Adrenal gland (tissue), 12 donors: ENCODE results near the gene VANGL2. TPM values are rescaled to one million over a fixed set of nuclear protein-coding genes. Genes with fewer than 3 reads are reported as not detected.

ENCODE experiments used
- DNase-seq, 7 donors: peaks; one replicate each; pipeline ENCODE4 v3.0.0-alpha.2; 2019 to 2020
- H3K27ac ChIP-seq, 5 donors: fragments of 200-600 bp; sonication (generic) in 4 of 5; 1 replicate in 3 of 5; 2 replicates in 2 of 5; pipeline versions ENCODE4 v1.5.1 to v1.8.0; 2016 to 2020; ENCODE audit warnings: mild to moderate bottlenecking in 1 of 5
- H3K27me3 ChIP-seq: fragments of 200-600 bp; 2 replicates; pipeline ENCODE4 v1.8.0; 2021
- H3K36me3 ChIP-seq, 2 donors: fragments of 200-600 bp; replicated peaks in 1 of 2; 1 replicate in 1 of 2; 2 replicates in 1 of 2; pipeline versions ENCODE4 v1.5.1 to v1.8.0; 2018 to 2022
- H3K4me1 ChIP-seq, 2 donors: fragments of 200-600 bp; replicated peaks in 1 of 2; 1 replicate in 1 of 2; 2 replicates in 1 of 2; pipeline versions ENCODE4 v1.5.1 to v1.8.0; 2018 to 2021
- H3K4me3 ChIP-seq, 4 donors: fragments of 200-600 bp; sonication (generic) in 3 of 4; one replicate each; pipeline ENCODE4 v1.5.1; 2016 to 2018
- H3K9me3 ChIP-seq, 3 donors: fragments of 200-600 bp; sonication (generic) in 1 of 3; replicated peaks in 1 of 3; 1 replicate in 2 of 3; 2 replicates in 1 of 3; pipeline versions ENCODE4 v1.5.1 to v1.8.0; 2016 to 2021
- POLR2A ChIP-seq, 2 donors: fragments of 450-650 bp; IDR thresholded peaks; one replicate each; pipeline ENCODE4 v1.6.1; 2017; ENCODE audit warnings: antibody characterized with exemption in 2 of 2, mild to moderate bottlenecking in 2 of 2, moderate library complexity in 1 of 2
- WGBS, 4 donors: extraction: QIAGEN DNeasy Blood & Tissue Kit in 2 of 4; methylation state at CpG; one replicate each; pipeline versions ENCODE4 v1.1.5 to v1.1.7; 2013 to 2017; 5-methylcytosine and 5-hydroxymethylcytosine counted together
- intact Hi-C, 2 donors: fragments of 100-400 bp; cut with DNase I; formaldehyde crosslinking; loops; one replicate each; pipeline versions ENCODE4 v1.14.1 to v1.15.0; 2022 to 2023
- polyA plus RNA-seq, 3 donors: library from polyadenylated mRNA; stranded (reverse); fragments of 200-250 nt in 2 of 3; fragments of 350-450 nt in 1 of 3; fragmentation: Illumina TruSeq in 1 of 3; extraction: RNeasy Lipid Tissue Mini Kit (QIAGEN cat#74804) in 1 of 3; gene quantifications; one replicate each; pipeline ENCODE4 v1.2.3, GENCODE V29; 2013 to 2014
- total RNA-seq, 9 donors: library from RNA; depleted of rRNA in 4 of 9; stranded (reverse); fragments of >200 nt in 4 of 9; fragments of 120-200 nt in 1 of 9; fragmentation: NEBNext Ultra II Directional in 1 of 9; extraction: Animal tissue kit (Norgen Biotek cat#: 25700) in 1 of 9; gene quantifications; one replicate each; pipeline versions ENCODE4 v1.1.0 to v1.2.4, GENCODE V29; 2013 to 2023
- TF ChIP-seq, protein P1 (sequence below), 6 experiments: fragments of 450-650 bp in 4 of 6; fragments of 200-600 bp in 2 of 6; sonication (generic) in 1 of 6; IDR thresholded peaks; 1 replicate in 5 of 6; 2 replicates in 1 of 6; pipeline versions ENCODE4 v1.5.1 to v1.8.0; 2016 to 2021; ENCODE audit warnings: antibody characterized with exemption in 6 of 6, mild to moderate bottlenecking in 2 of 6, moderate library complexity in 1 of 6
- donor health status: healthy with polysubstance abuse.
- donor health status: Bipolar disorder and iron deficiency.
- donor health status: DM: yes; HTN: yes; CAD: no.
- donor health status: DM: no; HTN: no; CAD: no.
- donor health status: DM: no; HTN: no; CAD: no.
- donor health status: DM: yes; HTN: yes; CAD: no.

VANGL2 gene
- total and polyA plus RNA-seq, 12 donors, result 0.20 to 2.2 (median 0.74) TPM

- 44 to 69% (median 66%) methylated on average over 2 of the region's 2 CpGs for WGBS, 4 donors
Observed at GRCh38 chr1:160439718-160440117, 39.4 kb downstream of the VANGL2 start.

GRCh38 chr1:160446945-160447600 is 46.7 kb downstream of the VANGL2 start:
- Histone ChIP-seq H3K36me3 (no peaks in the 10 kb centered on the region), H3K4me3 (no peak overlapping the region), H3K27me3 (peaks cover 3% of the 10 kb centered on the region), H3K27ac (no peak overlapping the region), H3K4me1 (no peaks in the 10 kb centered on the region), H3K9me3 (no peaks in the 10 kb centered on the region)
- no peak for DNase-seq
- WGBS, 4 donors, result 48 to 60% (median 55%) methylated on average over 8 of the region's 8 CpGs
- intact Hi-C loops, result no loop called here
- TF ChIP-seq, protein P1, sequence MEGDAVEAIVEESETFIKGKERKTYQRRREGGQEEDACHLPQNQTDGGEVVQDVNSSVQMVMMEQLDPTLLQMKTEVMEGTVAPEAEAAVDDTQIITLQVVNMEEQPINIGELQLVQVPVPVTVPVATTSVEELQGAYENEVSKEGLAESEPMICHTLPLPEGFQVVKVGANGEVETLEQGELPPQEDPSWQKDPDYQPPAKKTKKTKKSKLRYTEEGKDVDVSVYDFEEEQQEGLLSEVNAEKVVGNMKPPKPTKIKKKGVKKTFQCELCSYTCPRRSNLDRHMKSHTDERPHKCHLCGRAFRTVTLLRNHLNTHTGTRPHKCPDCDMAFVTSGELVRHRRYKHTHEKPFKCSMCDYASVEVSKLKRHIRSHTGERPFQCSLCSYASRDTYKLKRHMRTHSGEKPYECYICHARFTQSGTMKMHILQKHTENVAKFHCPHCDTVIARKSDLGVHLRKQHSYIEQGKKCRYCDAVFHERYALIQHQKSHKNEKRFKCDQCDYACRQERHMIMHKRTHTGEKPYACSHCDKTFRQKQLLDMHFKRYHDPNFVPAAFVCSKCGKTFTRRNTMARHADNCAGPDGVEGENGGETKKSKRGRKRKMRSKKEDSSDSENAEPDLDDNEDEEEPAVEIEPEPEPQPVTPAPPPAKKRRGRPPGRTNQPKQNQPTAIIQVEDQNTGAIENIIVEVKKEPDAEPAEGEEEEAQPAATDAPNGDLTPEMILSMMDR (IDR thresholded peaks at IDR 0.05), result no peak
- no peak for TF ChIP-seq POLR2A (IDR thresholded peaks at IDR 0.05)

More at GRCh38 chr1:160439718-160440117, 39.4 kb downstream of the VANGL2 start:
- TF ChIP-seq, protein P1 (IDR thresholded peaks at IDR 0.05), result no peak
- TF ChIP-seq POLR2A (IDR thresholded peaks at IDR 0.05), result no peak
- Histone ChIP-seq H3K27me3 (no peaks in the 10 kb centered on the region), H3K9me3 (no peaks in the 10 kb centered on the region), H3K27ac (no peak overlapping the region), H3K36me3 (no peaks in the 10 kb centered on the region), H3K4me1 (no peaks in the 10 kb centered on the region), H3K4me3 (no peak overlapping the region)
- DNase-seq, result no peak
- intact Hi-C loops, result no loop called here

GRCh38 chr1:160449494-160449893 is 49.1 kb downstream of the VANGL2 start:
- WGBS, 4 donors, result 71 to 76% (median 74%) methylated on average over 2 of the region's 2 CpGs
- Histone ChIP-seq H3K27me3 (peaks cover 3% of the 10 kb centered on the region), H3K4me1 (no peaks in the 10 kb centered on the region), H3K4me3 (no peak overlapping the region), H3K9me3 (no peaks in the 10 kb centered on the region), H3K27ac (no peak overlapping the region), H3K36me3 (no peaks in the 10 kb centered on the region)
- intact Hi-C loops, result no loop called here
- TF ChIP-seq, protein P1 (IDR thresholded peaks at IDR 0.05), result no peak
- no peak for TF ChIP-seq POLR2A (IDR thresholded peaks at IDR 0.05)
- no peak for DNase-seq

GRCh38 chr1:160451119-160451858 is 50.9 kb downstream of the VANGL2 start:
- intact Hi-C loops, result no loop called here
- Histone ChIP-seq H3K4me3 (no peak overlapping the region), H3K4me1 (no peaks in the 10 kb centered on the region)

More at GRCh38 chr1:160451119-160451858, 50.9 kb downstream of the VANGL2 start:
- H3K27me3 ChIP-seq, result peaks cover 3% of the 10 kb centered on the region
- no peaks in the 10 kb centered on the region for H3K36me3 ChIP-seq
- WGBS, 4 donors, result 69 to 79% (median 75%) methylated on average over 7 of the region's 7 CpGs
- no peaks in the 10 kb centered on the region for H3K9me3 ChIP-seq
- DNase-seq, result no peak
- TF ChIP-seq, protein P1 (IDR thresholded peaks at IDR 0.05), result no peak
- TF ChIP-seq POLR2A (IDR thresholded peaks at IDR 0.05), result no peak
- no peak overlapping the region for H3K27ac ChIP-seq
